AG04450 (cell line): ENCODE results near the gene AKAP5. TPM values are rescaled to one million over a fixed set of nuclear protein-coding genes. Genes with fewer than 3 reads are reported as not detected.

ENCODE experiments used
- CTCF ChIA-PET: fragments of 300-600, 350-600 bp; formaldehyde crosslinking; extraction: SDS; loops from one replicate; lab custom pipeline; 2022; ENCODE audit warnings: antibody characterized with exemption, inconsistent platforms; lab: Charles Lee
- POLR2A ChIA-PET: fragments of 350-600 bp; formaldehyde crosslinking; extraction: SDS; loops from one replicate; lab custom pipeline; 2021; ENCODE audit warnings: antibody characterized with exemption, inconsistent platforms; lab: Yijun Ruan, JAX
- DNase-seq: peaks from one replicate; pipeline ENCODE4 v3.0.0-alpha.2; 2011; ENCODE audit warnings: low read depth, low spot score
- H3K27ac ChIP-seq: one replicate; pipeline ENCODE4 v1.5.1; 2012; ENCODE audit warnings: low read depth, low read length, control low read depth
- H3K27me3 ChIP-seq: one replicate; pipeline ENCODE4 v1.6.0; 2012; ENCODE audit warnings: low read length; ENCODE audit not compliant: control insufficient read depth, insufficient read depth
- H3K4me3 ChIP-seq: 2 replicates; pipeline ENCODE4 v1.5.1; 2011; ENCODE audit warnings: mild to moderate bottlenecking, low read depth, low read length, control low read depth
- H3K9me3 ChIP-seq: 2 replicates; pipeline ENCODE4 v1.5.1; 2012; ENCODE audit warnings: low read length; ENCODE audit not compliant: control insufficient read depth, insufficient read depth
- polyA plus RNA-seq: library from polyadenylated mRNA; depleted of rRNA; stranded (reverse); fragments of >200 nt; gene quantifications from 2 replicates; pipeline ENCODE4 v1.2.3, GENCODE V29; 2011
- TF ChIP-seq, protein P1 (sequence below): IDR thresholded peaks from 2 replicates; pipeline ENCODE4 v1.5.1; 2011; ENCODE audit warnings: low read depth, low read length, control low read depth, inconsistent platforms

AKAP5 gene
- polyA plus RNA-seq, 1 experiment, result 0.77 TPM

GRCh38 chr14:64478634-64479250, 13.4 kb downstream of the AKAP5 start:
- POLR2A ChIA-PET, result no interaction called here
- TF ChIP-seq, protein P1, sequence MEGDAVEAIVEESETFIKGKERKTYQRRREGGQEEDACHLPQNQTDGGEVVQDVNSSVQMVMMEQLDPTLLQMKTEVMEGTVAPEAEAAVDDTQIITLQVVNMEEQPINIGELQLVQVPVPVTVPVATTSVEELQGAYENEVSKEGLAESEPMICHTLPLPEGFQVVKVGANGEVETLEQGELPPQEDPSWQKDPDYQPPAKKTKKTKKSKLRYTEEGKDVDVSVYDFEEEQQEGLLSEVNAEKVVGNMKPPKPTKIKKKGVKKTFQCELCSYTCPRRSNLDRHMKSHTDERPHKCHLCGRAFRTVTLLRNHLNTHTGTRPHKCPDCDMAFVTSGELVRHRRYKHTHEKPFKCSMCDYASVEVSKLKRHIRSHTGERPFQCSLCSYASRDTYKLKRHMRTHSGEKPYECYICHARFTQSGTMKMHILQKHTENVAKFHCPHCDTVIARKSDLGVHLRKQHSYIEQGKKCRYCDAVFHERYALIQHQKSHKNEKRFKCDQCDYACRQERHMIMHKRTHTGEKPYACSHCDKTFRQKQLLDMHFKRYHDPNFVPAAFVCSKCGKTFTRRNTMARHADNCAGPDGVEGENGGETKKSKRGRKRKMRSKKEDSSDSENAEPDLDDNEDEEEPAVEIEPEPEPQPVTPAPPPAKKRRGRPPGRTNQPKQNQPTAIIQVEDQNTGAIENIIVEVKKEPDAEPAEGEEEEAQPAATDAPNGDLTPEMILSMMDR, result peak; percentile 47
- DNase-seq, result no peak

DNA sequence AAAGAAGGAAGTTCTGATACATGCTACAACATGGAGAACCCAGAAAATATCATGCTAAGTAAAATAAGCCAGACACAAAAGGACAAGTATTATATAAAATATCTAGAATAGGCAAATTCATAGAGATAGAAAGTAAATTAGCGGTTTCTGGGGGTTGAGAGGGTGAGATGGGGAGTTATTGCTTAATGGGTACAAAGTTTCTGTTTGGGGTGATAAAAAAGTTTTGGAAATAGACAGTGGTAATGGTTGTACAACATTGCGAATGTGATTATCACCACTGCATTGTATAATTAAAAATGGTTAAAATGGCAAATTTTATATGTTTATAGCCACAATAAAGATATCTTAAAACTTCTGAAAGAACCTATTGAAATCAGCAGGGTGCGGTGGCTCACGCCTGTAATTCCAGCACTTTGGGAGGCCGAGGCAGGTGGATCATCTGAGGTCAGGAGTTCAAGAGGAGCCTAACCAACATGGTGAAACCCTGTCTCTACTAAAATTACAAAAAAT, 23.3 kb downstream of the AKAP5 start:
- Histone ChIP-seq H3K9me3 (no peaks in the 10 kb centered on the region), H3K4me3 (no peak overlapping the region), H3K27me3 (no peaks in the 10 kb centered on the region), H3K27ac (no peak overlapping the region)
- CTCF ChIA-PET, result interaction anchor here (1.0 to 1.1 kb wide), 2 partner anchors 9 to 148 kb away, joined by 3 to 4 read pairs; no protein-coding TSS in a partner anchor
- no peak for DNase-seq
- POLR2A ChIA-PET, result no interaction called here
- TF ChIP-seq, protein P1, result no peak

More at GRCh38 chr14:64478634-64479250, 13.4 kb downstream of the AKAP5 start:
- CTCF ChIA-PET, result interaction anchor here (0.5 to 6.6 kb wide), 23 partner anchors 8 to 469 kb away, joined by 3 to 108 read pairs (median 4); partner anchors contain the start of genes AKAP5 and MTHFD1
- H3K27me3 ChIP-seq, result no peaks in the 10 kb centered on the region
- H3K4me3 ChIP-seq, result no peak overlapping the region
- H3K9me3 ChIP-seq, result no peaks in the 10 kb centered on the region
- no peak overlapping the region for H3K27ac ChIP-seq

DNA sequence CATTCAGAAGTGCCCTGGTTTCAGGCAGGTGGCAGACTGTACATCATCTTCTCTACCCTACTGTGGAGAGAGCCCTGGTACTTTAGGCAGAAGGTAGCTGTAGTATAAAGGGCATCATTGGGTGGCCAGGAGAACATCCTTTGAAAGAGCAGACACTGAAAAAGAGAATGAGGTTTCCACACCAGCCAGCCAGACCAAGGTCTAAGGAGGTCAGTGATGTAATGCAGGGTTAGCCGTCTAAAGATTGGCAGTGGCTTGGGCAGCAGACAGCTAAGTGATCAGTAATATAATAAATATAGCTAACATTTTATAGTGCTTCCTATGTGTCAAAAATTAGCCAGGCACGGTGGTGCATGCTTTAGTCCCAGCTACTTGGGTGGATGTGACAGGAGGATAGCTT, 26.3 kb downstream of the AKAP5 start:
- CTCF ChIA-PET, result interaction anchor here (0.7 to 1.2 kb wide), 2 partner anchors 48 to 145 kb away, joined by 3 read pairs; no protein-coding TSS in a partner anchor
- DNase-seq, result no peak
- TF ChIP-seq, protein P1, result no peak
- POLR2A ChIA-PET, result interaction anchor here (0.7 kb wide), 1 partner anchor 159 kb away, joined by 12 read pairs; no protein-coding TSS in a partner anchor
- Histone ChIP-seq H3K27me3 (no peaks in the 10 kb centered on the region), H3K27ac (no peak overlapping the region), H3K4me3 (no peak overlapping the region), H3K9me3 (no peaks in the 10 kb centered on the region)

- H3K27me3 ChIP-seq, result no peaks in the 10 kb centered on the region
- ChIA-PET CTCF (interaction anchor here (1.2 to 1.4 kb wide), 2 partner anchors 14 to 27 kb away, joined by 3 to 5 read pairs; no protein-coding TSS in a partner anchor), POLR2A (no interaction called here)
- TF ChIP-seq, protein P1, result no peak
- H3K9me3 ChIP-seq, result no peaks in the 10 kb centered on the region
- H3K27ac ChIP-seq, result no peak overlapping the region
- no peak overlapping the region for H3K4me3 ChIP-seq
- DNase-seq, result no peak
Measured at GRCh38 chr14:64493455-64493854, 28.2 kb downstream of the AKAP5 start.

DNA sequence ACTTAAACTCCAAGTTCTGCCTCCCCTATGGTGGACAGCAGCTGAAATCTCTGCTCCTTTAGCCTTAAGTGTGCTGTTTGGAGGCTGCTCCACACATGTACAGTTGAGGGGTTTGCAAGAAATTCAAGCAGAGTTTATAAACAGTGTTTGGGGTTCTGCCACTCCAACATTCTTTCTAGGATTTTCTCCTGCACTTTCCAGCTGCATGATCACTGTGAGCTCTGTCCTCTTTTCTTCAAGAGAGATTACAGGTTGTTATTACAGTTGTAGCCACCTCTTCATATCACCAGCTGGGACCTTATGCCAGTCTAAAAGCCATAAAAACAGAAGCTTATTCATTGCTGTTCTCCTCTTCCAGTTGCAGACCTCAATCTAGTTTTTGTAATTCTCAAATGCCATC, 30.0 kb downstream of the AKAP5 start:
- Histone ChIP-seq H3K27ac (no peak overlapping the region), H3K9me3 (no peaks in the 10 kb centered on the region), H3K27me3 (no peaks in the 10 kb centered on the region), H3K4me3 (no peak overlapping the region)
- CTCF ChIA-PET, result interaction anchor here (0.7 to 2.3 kb wide), 6 partner anchors 12 to 148 kb away, joined by 4 to 9 read pairs (median 4); no protein-coding TSS in a partner anchor
- no peak for DNase-seq
- TF ChIP-seq, protein P1, result no peak
- POLR2A ChIA-PET, result interaction anchor here (0.6 kb wide), 1 partner anchor 107 kb away, joined by 4 read pairs; the partner anchor contains the start of gene MTHFD1
